ENCODE results near the gene TENM3.

- no peak for TF ChIP-seq GATA2 (IDR thresholded peaks at IDR 0.05; ENCODE audit: low read depth, low read length)
- TF ChIP-seq GATA3 (IDR thresholded peaks at IDR 0.05; ENCODE audit: low read depth, low read length), result no peak
Observed at GRCh38 chr4:182770259-182770995, 527.2 kb downstream of the TENM3 start.

Data from SH-SY5Y (cell line).